Neural progenitor cell (in vitro differentiated cells): ENCODE results near the gene POMGNT2. TPM values are rescaled to one million over a fixed set of nuclear protein-coding genes. Genes with fewer than 3 reads are reported as not detected.

Source experiments
- DNase-seq: peaks from one replicate; pipeline ENCODE4 v3.0.0-alpha.2; 2016; ENCODE audit warnings: low spot score
- H2AFZ ChIP-seq: fragments of 200-600 bp; sonication (generic); replicated peaks from 2 replicates; pipeline ENCODE4 v1.6.1; 2016; ENCODE audit warnings: antibody characterized with exemption
- H3F3A ChIP-seq: fragments of 200-600 bp; sonication (generic); 2 replicates; pipeline ENCODE4 v1.6.1; 2016; ENCODE audit warnings: antibody characterized with exemption, low read depth
- H3K27ac ChIP-seq: fragments of 200-600 bp; sonication (generic); 2 replicates; pipeline ENCODE4 v1.5.1; 2016; ENCODE audit warnings: mild to moderate bottlenecking
- H3K27me3 ChIP-seq: fragments of 200-600 bp; sonication (generic); 2 replicates; pipeline ENCODE4 v1.6.1; 2016; ENCODE audit warnings: mild to moderate bottlenecking, moderate library complexity
- H3K36me3 ChIP-seq: fragments of 200-600 bp; sonication (generic); 2 replicates; pipeline ENCODE4 v1.5.1; 2016
- H3K4me1 ChIP-seq: fragments of 200-600 bp; sonication (generic); 2 replicates; pipeline ENCODE4 v1.6.1; 2016; ENCODE audit warnings: mixed run types
- H3K4me2 ChIP-seq: fragments of 200-600 bp; sonication (generic); 2 replicates; pipeline ENCODE4 v1.6.1; 2016
- H3K4me3 ChIP-seq: fragments of 200-600 bp; sonication (generic); 2 replicates; pipeline ENCODE4 v1.5.1; 2016
- H3K79me2 ChIP-seq: fragments of 200-600 bp; sonication (generic); 2 replicates; pipeline ENCODE4 v1.6.1; 2016; ENCODE audit warnings: low read depth
- H3K9ac ChIP-seq: fragments of 200-600 bp; sonication (generic); 2 replicates; pipeline ENCODE4 v1.6.1; 2016
- H3K9me3 ChIP-seq: fragments of 200-600 bp; sonication (generic); 2 replicates; pipeline ENCODE4 v1.5.1; 2016; ENCODE audit warnings: low read depth
- H4K20me1 ChIP-seq: fragments of 200-600 bp; sonication (generic); 2 replicates; pipeline ENCODE4 v1.6.1; 2016; ENCODE audit warnings: low read depth
- H3K27ac Mint-ChIP-seq: 3 replicates; pipeline ENCODE4 v1.8.0; 2021; ENCODE audit warnings: mixed read lengths
- H3K27me3 Mint-ChIP-seq: 2 replicates; pipeline ENCODE4 v1.8.0; 2022; ENCODE audit warnings: low read depth, mild to moderate bottlenecking, inconsistent platforms, moderate library complexity, mixed read lengths; ENCODE audit not compliant: insufficient read depth
- H3K36me3 Mint-ChIP-seq: 3 replicates; pipeline ENCODE4 v1.8.0; 2021; ENCODE audit warnings: mixed read lengths
- H3K4me1 Mint-ChIP-seq: 3 replicates; pipeline ENCODE4 v1.8.0; 2021; ENCODE audit warnings: mixed read lengths
- H3K4me3 Mint-ChIP-seq: 3 replicates; pipeline ENCODE4 v1.8.0; 2021; ENCODE audit warnings: mild to moderate bottlenecking, moderate library complexity, mixed read lengths
- H3K9me3 Mint-ChIP-seq: 3 replicates; pipeline ENCODE4 v1.8.0; 2020; ENCODE audit warnings: mixed read lengths
- CTCF ChIP-seq: fragments of 200-600 bp; sonication (generic); IDR thresholded peaks from 2 replicates; pipeline ENCODE4 v1.5.1; 2017; ENCODE audit warnings: antibody characterized with exemption, mild to moderate bottlenecking
- EZH2 ChIP-seq: fragments of 200-600 bp; sonication (generic); IDR thresholded peaks from 2 replicates; pipeline ENCODE4 v1.6.1; 2017; ENCODE audit warnings: antibody characterized with exemption, mild to moderate bottlenecking, moderate library complexity
- EZH2phosphoT487 ChIP-seq: fragments of 200-600 bp; sonication (generic); IDR thresholded peaks from 2 replicates; pipeline ENCODE4 v1.6.1; 2017; ENCODE audit warnings: antibody characterized with exemption
- total RNA-seq: library from RNA; depleted of rRNA; stranded (reverse); fragments of >200 nt; gene quantifications from 2 replicates; pipeline ENCODE4 v1.2.3, GENCODE V29; 2015; ENCODE audit warnings: low replicate concordance

The POMGNT2 gene
- total RNA-seq, 1 donor from 2014 or later, result 13.2 TPM

- Histone ChIP-seq H3K9me3 (no peaks in the 10 kb centered on the region), H3K36me3 (no peaks in the 10 kb centered on the region), H3K27me3 (no peaks in the 10 kb centered on the region), H3K27ac (no peak overlapping the region), H3K4me3 (no peak overlapping the region), H3K79me2 (no peaks in the 10 kb centered on the region), H3K4me1 (no peaks in the 10 kb centered on the region), H3K9ac (no peak overlapping the region), H4K20me1 (no peaks in the 10 kb centered on the region), H3F3A (no peaks in the 10 kb centered on the region), H3K4me2 (no peak overlapping the region), H2AFZ (no peak overlapping the region)
- Mint-ChIP-seq H3K4me3 (no peak overlapping the region), H3K9me3 (no peaks in the 10 kb centered on the region), H3K27me3 (peaks cover 2% of the 10 kb centered on the region), H3K4me1 (no peaks in the 10 kb centered on the region), H3K27ac (no peak overlapping the region), H3K36me3 (peaks cover 16% of the 10 kb centered on the region)
- DNase-seq, result no peak
- TF ChIP-seq EZH2, result no peak
- no peak for TF ChIP-seq EZH2phosphoT487
- TF ChIP-seq CTCF, result no peak
These were observed 28.6 kb downstream of the POMGNT2 start for GRCh38 chr3:43077261-43077660.

- no peaks in the 10 kb centered on the region for H3K27me3 ChIP-seq
- Mint-ChIP-seq H3K9me3 (no peaks in the 10 kb centered on the region), H3K27me3 (peaks cover 2% of the 10 kb centered on the region), H3K36me3 (peaks cover 16% of the 10 kb centered on the region), H3K27ac (no peak overlapping the region), H3K4me3 (no peak overlapping the region), H3K4me1 (no peaks in the 10 kb centered on the region)
- H3K9me3 ChIP-seq, result no peaks in the 10 kb centered on the region
- H3F3A ChIP-seq, result no peaks in the 10 kb centered on the region
- TF ChIP-seq EZH2, result no peak
- no peak for TF ChIP-seq EZH2phosphoT487
- no peak for TF ChIP-seq CTCF
- H4K20me1 ChIP-seq, result no peaks in the 10 kb centered on the region
- no peaks in the 10 kb centered on the region for H3K4me1 ChIP-seq
- no peak for DNase-seq
- H3K79me2 ChIP-seq, result no peaks in the 10 kb centered on the region
- no peak overlapping the region for H2AFZ ChIP-seq
- no peak overlapping the region for H3K4me2 ChIP-seq
- H3K27ac ChIP-seq, result no peak overlapping the region
- no peaks in the 10 kb centered on the region for H3K36me3 ChIP-seq
- no peak overlapping the region for H3K4me3 ChIP-seq
- no peak overlapping the region for H3K9ac ChIP-seq
These were observed 29.0 kb downstream of the POMGNT2 start for GRCh38 chr3:43076857-43077256.

GRCh38 chr3:43075904-43076661 is 29.8 kb downstream of the POMGNT2 start:
- Histone ChIP-seq H4K20me1 (no peaks in the 10 kb centered on the region), H3K36me3 (no peaks in the 10 kb centered on the region), H3K27me3 (no peaks in the 10 kb centered on the region), H2AFZ (no peak overlapping the region), H3K4me1 (no peaks in the 10 kb centered on the region), H3K79me2 (no peaks in the 10 kb centered on the region), H3K9me3 (no peaks in the 10 kb centered on the region), H3K27ac (no peak overlapping the region), H3K4me2 (no peak overlapping the region), H3K4me3 (no peak overlapping the region), H3F3A (no peaks in the 10 kb centered on the region), H3K9ac (no peak overlapping the region)
- H3K4me3 Mint-ChIP-seq, result no peak overlapping the region
- H3K4me1 Mint-ChIP-seq, result no peaks in the 10 kb centered on the region
- peaks cover 16% of the 10 kb centered on the region for H3K36me3 Mint-ChIP-seq
- H3K27ac Mint-ChIP-seq, result no peak overlapping the region
- TF ChIP-seq EZH2phosphoT487, result no peak
- TF ChIP-seq EZH2, result no peak
- no peak for TF ChIP-seq CTCF
- no peaks in the 10 kb centered on the region for H3K9me3 Mint-ChIP-seq
- DNase-seq, result no peak
- H3K27me3 Mint-ChIP-seq, result peaks cover 2% of the 10 kb centered on the region
